ENCODE measurements around the gene RNF223. TPM values are rescaled to one million over a fixed set of nuclear protein-coding genes. Genes with fewer than 3 reads are reported as not detected.

Gene RNF223
- total RNA-seq, 1 experiment from 2014 or later, result not detected

DNA sequence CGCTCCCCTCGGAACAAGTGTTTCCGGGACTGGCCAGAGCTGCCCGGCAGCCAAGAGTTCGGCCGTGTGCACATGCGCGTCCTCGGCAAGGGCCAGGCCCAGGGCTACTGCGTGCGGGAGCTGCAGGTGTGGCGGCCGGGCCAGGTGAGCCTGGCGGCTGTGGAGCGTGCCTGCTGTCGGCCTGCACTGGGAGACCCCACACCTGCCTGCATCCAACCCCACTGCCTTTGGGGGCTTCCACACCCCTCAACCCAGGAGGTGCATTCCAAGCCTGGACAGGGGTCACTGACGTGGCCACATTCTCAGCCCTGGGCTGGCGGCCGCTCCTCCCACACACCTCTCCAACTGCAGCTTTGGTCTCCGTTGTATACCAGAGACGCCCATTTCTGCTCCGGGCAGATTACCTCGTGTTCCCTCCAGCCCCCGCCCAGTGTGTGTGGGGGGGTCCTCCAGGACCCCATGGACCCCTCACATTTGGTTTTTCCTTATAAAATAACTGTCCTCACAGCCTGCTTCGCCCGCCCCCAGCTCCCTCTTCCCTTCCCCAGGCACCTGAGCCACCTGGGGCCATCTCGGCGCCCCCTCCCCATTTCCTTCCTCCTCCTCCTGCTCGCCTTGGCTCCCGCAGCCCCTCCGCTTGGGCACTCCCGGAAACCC, 6.1 kb downstream of the RNF223 start:
- H3K27ac ChIP-seq (ENCODE audit: insufficient read length, low read depth, low read length), result no peak overlapping the region
- no peaks in the 10 kb centered on the region; the same call in 1 of the 2 replicates for H3K27me3 ChIP-seq (ENCODE audit: insufficient read depth, low read length)
- no peak overlapping the region for H2BK15ac ChIP-seq (ENCODE audit: low read depth, low read length)
- peak overlapping the region; percentile 69 to 77 for H3K4me3 Mint-ChIP-seq
- no peaks in the 10 kb centered on the region for H4K20me1 ChIP-seq (ENCODE audit: control insufficient read depth, insufficient read depth, insufficient read length)
- H2BK5ac ChIP-seq (ENCODE audit: insufficient read length, low read length), result no peak overlapping the region
- no peak overlapping the region for H2AK5ac ChIP-seq (ENCODE audit: insufficient read length, low read length)
- H3K23ac ChIP-seq (ENCODE audit: insufficient read length, low read depth, low read length), result no peak overlapping the region
- no peaks in the 10 kb centered on the region for H3K36me3 Mint-ChIP-seq (ENCODE audit: insufficient read depth in 1 of 3, low read depth in 3 of 3)
- H3K9ac ChIP-seq (ENCODE audit: extremely low read depth, insufficient read length, low read length), result no peak overlapping the region
- no peak overlapping the region; the same call in 1 of the 2 replicates for H3K14ac ChIP-seq (ENCODE audit: insufficient read depth, low read length)
- H4K91ac ChIP-seq (ENCODE audit: insufficient read length, low read depth, low read length), result no peak overlapping the region
- no peak overlapping the region for H3K18ac ChIP-seq (ENCODE audit: insufficient read length, low read depth, low read length)
- no peak overlapping the region for H2AFZ ChIP-seq (ENCODE audit: low read length)
- H3K9me3 Mint-ChIP-seq, result no peaks in the 10 kb centered on the region
- H3K4me1 ChIP-seq (ENCODE audit: insufficient read depth, low read length), result no peaks in the 10 kb centered on the region
- no CpG with 5 or more reads among the region's 32 CpGs for WGBS (ENCODE audit: extremely low coverage, insufficient read length, low lambda C conversion rate)
- TF ChIP-seq, protein P1, sequence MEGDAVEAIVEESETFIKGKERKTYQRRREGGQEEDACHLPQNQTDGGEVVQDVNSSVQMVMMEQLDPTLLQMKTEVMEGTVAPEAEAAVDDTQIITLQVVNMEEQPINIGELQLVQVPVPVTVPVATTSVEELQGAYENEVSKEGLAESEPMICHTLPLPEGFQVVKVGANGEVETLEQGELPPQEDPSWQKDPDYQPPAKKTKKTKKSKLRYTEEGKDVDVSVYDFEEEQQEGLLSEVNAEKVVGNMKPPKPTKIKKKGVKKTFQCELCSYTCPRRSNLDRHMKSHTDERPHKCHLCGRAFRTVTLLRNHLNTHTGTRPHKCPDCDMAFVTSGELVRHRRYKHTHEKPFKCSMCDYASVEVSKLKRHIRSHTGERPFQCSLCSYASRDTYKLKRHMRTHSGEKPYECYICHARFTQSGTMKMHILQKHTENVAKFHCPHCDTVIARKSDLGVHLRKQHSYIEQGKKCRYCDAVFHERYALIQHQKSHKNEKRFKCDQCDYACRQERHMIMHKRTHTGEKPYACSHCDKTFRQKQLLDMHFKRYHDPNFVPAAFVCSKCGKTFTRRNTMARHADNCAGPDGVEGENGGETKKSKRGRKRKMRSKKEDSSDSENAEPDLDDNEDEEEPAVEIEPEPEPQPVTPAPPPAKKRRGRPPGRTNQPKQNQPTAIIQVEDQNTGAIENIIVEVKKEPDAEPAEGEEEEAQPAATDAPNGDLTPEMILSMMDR (conservative IDR thresholded peaks at IDR 0.05), result no peak
- H3K79me1 ChIP-seq (ENCODE audit: insufficient read depth, low read depth, low read length, poor library complexity, severe bottlenecking), result no peaks in the 10 kb centered on the region
- no peak overlapping the region for H3K4ac ChIP-seq (ENCODE audit: low read depth, low read length)
- H3K79me2 ChIP-seq (ENCODE audit: insufficient read depth, low read length), result no peaks in the 10 kb centered on the region
- no peak overlapping the region for H2BK12ac ChIP-seq (ENCODE audit: insufficient read length, low read depth, low read length)
- peak overlapping the region; percentile 55 for H3K4me2 ChIP-seq (ENCODE audit: insufficient read depth, insufficient read length, low read length)
- H3K9me3 ChIP-seq (ENCODE audit: control insufficient read depth, low read depth, low read length), result no peaks in the 10 kb centered on the region
- no peak overlapping the region for H2BK20ac ChIP-seq (ENCODE audit: low read depth, low read length, poor library complexity, severe bottlenecking)
- H4K5ac ChIP-seq (ENCODE audit: insufficient read length, low read depth, low read length), result no peak overlapping the region
- H3K27ac Mint-ChIP-seq, result no peak overlapping the region
- no peak overlapping the region for H3K56ac ChIP-seq (ENCODE audit: insufficient read length, low read depth, low read length)
- H3K4me1 Mint-ChIP-seq, result peaks cover 10 to 19% of the 10 kb centered on the region in 2 experiments
- peaks cover 43% of the 10 kb centered on the region for H3K27me3 Mint-ChIP-seq (ENCODE audit: low read depth)
- no peak overlapping the region for H2BK120ac ChIP-seq (ENCODE audit: low read depth, low read length, poor library complexity, severe bottlenecking)
- H3K23me2 ChIP-seq (ENCODE audit: insufficient read length, low read depth, low read length, poor library complexity, severe bottlenecking), result peaks cover 3% of the 10 kb centered on the region
- H4K8ac ChIP-seq (replicated peaks; ENCODE audit: insufficient read length, low read depth, low read length), result no peak overlapping the region
- no peak overlapping the region for H3T11ph ChIP-seq (ENCODE audit: low read length)
- DNase-seq, result no peak
